Esophagus mucosa (tissue), 1 donor: ENCODE data around the gene BPIFB2. TPM values are rescaled to one million over a fixed set of nuclear protein-coding genes. Genes with fewer than 3 reads are reported as not detected.

Source experiments
- ATAC-seq: fragments of 200-7000 bp; cut with Tn5 transposase; one replicate; pipeline ENCODE4 v1.9.1; 2020
- total RNA-seq: library from RNA; stranded (reverse); gene quantifications from one replicate; pipeline ENCODE4 v1.2.4, GENCODE V29; 2023
- donor health status: DM: yes; HTN: yes; CAD: no.

Gene BPIFB2
- total RNA-seq, 1 donor from 2014 or later: 2.0 TPM

DNA sequence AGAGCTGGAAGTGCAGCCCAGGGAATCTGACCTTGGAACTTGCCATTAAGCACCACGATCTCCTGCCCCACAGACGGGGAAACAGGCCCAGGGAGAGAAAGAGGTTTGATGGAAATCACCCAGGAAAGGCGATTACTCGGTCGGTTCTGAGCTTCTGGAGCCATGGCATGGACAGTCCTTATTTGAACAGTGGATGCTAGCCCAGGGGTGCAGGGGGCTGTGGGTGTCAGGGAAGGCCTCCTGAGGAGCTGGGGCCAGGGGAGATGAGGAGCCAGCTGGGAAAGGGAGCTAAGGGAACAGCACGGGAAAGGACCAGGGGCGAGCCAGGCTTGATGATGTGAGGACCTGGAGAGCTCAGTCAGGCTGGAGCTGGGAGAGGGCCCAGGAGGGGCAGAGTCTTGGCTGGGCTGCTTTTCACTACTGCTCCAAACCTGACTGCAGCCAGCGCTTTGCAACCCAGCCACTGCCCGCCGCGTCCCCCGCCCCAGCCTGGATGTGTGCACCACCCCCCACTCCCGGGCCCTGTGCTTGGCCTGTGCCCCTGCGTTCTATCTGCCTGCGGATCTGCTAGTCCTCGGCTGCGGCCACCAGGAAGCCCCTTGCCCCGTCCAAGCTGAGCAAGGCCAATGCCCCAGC is 21.1 kb upstream of the BPIFB2 start:
- ATAC-seq: no peak

DNA sequence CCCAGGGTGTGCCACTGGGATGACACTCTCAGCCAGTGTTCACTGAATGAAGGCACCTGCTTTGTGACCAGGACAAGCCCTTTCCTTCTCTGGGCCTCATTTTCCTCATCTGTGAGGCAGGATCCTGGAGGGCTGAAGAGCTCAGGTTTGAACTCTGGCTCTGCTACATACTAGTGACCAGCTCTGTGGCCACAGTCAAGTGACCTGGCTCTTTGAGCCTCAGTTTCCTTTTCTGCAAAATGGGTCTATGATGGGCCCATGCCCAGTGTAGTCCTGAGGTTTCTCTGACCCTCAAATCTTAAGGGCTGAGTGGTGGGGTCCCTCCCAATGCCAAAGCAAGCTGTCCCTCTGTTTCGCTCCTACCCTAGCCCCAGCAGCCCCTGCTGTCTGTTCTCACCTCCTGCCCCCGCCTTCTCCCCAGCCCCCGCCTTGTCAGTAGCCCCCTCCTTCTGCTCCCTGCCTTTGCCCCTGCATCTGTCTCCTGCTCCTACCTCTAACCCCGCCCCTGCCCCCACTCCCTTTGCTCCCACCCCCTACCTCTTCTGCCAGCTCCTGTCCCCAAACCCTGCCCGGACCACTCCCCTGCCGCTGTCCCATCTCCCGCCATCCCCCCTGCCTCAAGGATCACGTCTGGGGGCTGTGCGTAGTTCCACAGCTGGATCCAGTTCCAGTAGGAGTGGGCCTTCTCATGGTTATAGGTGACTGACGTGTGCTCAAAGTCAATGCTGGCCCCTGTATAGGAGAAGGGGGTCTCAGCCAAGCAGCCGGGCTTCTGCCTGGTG is 20.3 kb upstream of the BPIFB2 start:
- no peak for ATAC-seq

DNA sequence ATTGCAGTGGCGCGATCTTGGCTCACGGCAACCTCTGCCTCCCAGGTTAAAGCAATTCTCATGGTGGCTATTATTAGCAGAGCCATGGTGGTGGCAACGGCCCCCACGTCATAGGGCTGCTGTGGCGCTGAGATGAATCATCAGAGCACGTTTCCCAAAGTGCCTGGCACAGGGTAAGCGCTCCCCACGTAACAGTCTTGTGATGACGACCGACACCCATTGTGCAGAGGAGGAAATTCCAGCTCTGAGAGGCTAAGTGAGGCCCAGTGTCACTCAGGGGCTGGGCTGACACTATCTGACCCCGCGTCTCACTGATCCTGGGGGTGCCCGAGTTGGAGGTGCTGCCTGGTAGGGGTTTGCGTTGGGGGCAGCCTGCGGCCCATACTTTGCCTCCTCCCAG is 19.5 kb upstream of the BPIFB2 start:
- ATAC-seq: no peak

DNA sequence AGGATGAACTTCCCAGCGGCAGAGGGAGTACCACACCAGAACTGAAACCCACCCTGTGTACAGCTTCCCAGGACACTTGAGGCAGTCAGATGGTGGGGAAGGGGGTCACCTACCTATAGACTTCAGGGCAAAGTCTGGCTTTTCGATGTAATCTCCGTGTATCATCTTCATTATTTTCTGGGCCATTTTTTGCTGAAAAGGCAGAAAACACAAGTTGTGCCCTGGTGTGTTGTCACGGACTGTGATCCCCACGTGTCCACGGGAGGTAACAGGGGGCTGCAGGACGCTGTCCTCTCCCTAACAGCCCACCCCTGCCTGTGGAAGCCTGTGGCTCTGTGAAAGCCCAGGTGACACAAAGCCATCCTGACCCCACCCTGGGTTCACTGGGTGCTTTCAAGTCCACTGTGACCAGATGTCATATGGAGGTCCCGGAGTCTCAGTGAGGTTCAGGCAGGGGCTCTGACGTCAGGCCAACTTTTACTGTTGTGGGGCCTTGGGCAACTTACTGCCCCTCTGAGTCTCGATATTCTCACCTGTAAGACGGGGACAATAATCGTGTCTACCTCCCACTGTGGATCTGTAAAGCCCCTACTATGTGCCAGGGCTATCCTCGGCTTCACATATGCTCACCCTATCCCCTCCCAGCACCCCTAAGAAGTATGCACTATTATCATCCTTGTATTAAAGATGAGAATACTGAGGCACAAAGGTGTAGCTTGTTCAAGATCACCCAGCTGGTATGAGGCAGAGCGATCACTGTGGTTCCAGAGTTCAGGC is 17.8 kb upstream of the BPIFB2 start:
- ATAC-seq: no peak

DNA sequence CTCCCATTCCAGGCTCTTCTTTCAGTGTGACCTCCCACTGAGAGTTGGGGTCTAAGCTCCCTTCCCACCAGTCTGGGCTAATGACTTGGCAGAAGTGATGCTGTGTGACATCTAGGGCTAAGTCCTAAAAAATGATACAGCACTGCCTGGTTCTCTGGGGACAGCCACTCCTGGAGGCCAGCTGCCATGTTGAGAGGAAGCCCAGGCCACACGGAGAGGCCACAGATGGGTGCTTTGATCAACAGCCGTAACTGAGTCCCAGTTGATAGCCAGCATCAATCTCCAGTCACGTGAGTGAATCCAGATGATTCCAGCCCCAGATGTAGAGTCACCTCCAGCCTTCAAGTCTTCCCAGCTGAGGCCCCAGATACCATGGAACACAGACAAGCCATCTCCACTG is 17.1 kb upstream of the BPIFB2 start:
- no peak for ATAC-seq

DNA sequence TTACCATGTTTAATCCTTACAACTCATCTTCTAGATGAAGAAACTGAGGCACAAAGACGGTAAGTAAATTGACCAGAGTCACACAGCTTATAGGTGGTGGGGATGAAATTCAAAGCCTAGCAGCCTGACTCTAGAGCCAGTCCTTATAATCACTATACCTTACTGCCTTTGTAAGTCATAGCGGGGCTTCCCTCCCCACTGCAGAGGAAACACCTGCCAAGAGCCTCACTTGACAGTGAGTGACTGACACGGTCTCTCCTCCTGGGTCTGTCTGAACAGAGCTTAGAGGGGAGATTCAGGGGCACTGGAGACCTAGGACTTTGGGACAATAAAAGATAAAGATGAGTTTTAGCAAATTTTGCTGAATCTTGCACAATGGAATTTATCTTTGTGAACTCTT is 16.1 kb upstream of the BPIFB2 start:
- ATAC-seq: no peak

DNA sequence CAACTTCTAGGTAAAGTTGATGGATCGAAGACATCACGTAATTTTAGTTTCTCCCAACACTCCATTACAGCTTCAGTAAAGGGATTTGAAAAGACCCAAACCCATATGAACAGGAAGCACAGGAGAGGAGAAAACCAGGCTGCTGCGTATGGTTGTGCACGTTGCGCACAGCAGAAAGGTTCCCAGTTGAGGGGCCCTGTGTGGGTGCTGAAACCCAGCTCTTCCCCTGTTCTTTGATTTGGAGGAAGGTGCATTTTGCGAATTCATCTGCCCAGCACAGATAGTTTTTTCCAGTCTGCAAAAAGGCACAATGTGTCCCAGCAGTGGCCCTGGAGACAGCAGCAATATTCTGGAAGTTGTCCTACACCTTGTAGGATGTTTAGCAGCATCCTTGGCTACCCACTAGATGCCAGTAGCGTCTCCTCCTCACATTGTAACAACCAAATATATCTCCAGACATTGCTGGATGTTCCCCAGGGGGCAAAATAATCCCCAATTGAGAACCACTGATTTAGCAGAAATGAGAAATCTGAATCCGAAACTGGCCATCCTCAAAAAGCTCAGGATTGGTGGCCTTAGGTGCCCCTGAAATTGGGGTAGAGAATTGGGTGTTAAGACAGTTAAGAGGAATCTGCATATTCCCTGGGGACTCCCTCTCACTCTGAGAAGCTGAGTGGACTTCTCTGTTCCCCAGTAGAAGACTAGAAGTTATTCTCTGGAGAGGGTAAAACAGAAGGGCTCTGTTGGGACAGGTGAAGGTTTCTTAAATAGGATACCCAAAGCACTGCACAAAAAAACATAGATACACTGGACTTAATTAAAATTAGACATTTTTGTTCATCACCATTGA is 15.5 kb upstream of the BPIFB2 start:
- ATAC-seq: no peak

- ATAC-seq: no peak
Observed at GRCh38 chr20:32993496-32994050, 13.9 kb upstream of the BPIFB2 start.

GRCh38 chr20:32995802-32996201 is 11.7 kb upstream of the BPIFB2 start:
- no peak for ATAC-seq

DNA sequence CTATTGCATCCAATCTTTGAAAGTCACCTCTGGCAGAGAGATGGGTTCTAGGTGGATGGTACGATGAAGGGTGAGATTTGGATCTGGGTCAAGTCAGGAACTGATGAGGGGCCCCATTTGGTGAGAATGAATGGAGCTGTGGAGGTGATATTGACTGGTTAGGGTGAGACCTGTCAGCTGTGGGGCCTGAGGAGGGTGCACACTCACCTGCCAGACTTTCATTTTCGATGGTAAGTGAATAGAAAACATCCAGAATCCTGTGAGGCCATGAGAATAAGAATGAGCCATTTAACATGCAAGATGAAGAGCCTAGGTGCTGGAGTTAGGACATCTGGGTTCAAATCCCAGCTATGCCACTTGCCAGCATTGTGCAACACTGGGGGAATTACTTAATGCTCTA is 10.1 kb upstream of the BPIFB2 start:
- ATAC-seq: no peak

DNA sequence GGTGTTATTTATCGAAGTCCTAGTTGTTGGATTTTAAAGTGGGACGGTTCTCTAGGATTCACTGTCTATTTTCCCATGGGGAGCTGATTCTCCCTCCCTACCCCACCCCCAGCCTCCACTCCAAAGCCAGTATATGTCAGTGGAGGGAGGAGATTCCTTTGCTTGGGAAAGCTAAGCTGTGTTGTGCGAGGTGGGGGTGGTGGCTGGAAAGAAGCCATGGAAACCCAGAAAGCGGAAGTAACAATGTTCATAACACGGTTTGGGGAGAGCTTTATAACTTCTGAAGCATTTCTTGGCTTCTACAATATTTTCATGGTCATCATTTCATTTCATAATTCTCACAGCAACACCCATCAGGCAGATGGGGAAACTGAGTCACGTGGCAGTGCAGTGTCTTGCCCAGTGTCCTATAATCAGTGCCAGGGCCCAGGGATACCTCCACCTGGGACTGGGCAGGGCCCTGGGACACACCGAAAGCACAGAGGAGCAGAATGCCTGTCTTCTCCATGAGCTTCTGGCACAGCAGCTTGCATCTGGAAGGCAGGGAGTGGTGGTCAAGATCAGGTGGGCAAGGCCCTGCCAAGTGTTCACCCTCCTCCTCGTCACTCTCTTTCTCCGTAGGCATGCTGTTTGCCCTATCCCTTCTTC is 7.8 kb upstream of the BPIFB2 start:
- ATAC-seq: no peak

DNA sequence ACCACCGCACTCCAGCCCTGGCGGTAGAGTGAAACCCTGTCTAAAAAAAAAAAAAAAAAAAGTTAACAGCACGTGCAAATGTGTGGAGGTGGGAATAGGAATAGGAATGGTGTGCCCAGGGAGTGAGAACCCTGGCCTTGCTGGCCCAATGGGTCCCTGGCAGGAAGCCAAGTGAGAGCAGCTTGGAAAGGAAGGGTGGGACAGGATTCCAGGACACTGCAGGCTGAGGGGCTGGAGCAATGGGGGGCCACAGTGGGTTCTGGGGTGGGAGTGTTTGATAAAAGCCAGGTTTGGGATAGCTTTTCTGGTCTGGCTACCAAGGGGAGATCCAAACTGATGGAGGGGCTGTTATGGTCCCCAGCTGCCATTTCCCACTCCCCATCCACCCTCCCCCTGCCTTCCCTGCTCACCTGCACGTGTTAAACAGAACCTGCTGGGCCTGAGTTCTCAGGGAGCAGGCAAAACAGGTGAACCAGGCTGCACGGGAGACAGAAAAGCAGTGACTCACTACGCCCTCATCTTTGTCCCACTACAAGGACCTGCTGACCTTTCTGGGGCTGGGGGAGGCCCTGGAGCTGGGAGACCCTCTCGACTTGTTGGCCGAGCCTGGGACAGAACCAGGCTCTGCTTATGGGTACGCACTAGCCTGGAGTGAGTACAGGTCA is 6.6 kb upstream of the BPIFB2 start:
- peak; percentile 65 for ATAC-seq

GRCh38 chr20:33002087-33002808 is 5.3 kb upstream of the BPIFB2 start:
- no peak for ATAC-seq

DNA sequence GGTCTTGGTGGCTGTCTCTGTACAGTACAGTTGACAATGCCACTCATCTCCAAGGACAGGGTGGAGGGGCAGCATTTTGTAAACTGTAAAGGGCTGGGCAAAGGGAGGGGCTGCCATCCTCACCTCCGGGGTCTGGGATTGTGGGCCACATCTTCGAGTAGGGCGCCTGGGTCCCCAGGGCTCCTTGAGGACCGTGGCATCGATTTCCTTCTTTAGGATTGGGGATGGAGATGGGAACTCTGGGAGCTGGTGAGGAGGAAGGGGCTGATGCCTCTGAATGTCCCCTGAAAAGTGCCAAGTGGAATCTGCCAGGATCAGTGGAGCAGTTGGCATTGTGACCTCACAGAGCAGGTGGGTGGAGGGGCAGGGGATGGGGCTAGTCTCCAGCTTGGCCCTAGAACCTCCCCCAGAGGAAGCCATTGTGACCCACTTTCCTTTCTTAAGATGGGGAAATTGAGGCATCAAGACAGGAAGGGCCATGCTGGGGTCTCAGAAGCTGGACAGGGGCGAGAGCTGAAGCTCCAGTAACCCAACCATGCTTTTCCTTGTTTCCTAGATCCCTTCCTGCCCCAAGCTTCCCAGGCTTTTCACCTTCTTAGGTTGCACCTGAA is 3.3 kb upstream of the BPIFB2 start, which contains the start of gene SUN5:
Gene SUN5 (minus strand): TSS at position 293 of the 611 bp plus-strand sequence. CDS start 93 bp downstream, at position 200.
- ATAC-seq: no peak

DNA sequence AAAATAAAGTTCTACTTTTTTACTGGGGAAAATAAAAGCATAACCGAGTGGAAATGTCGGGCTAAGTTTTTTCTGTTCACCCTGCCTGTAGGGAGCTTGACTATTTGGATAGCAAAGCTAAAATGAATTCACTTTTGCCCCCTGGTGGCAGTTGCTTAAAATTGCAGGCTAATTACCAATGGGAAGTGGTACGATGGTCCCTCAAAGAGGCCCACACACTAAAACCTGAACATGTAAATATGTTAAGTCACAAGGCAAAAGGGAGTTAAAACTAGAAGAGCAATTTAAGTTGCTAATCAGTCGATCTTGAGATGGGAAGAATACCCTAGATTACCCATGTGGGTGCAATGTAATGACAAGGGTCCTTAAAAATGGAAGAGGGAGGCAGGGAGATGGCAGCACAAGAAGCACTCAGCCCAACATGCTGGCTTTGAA is 2.4 kb upstream of the BPIFB2 start:
- ATAC-seq: no peak

- no peak for ATAC-seq
Observed at GRCh38 chr20:33005908-33006775, 1.4 kb upstream of the BPIFB2 start.

GRCh38 chr20:33006776-33007375 is 628 bp upstream of the BPIFB2 start:
- ATAC-seq: no peak
